ENCODE data around the gene IL15RA. TPM values are rescaled to one million over a fixed set of nuclear protein-coding genes. Genes with fewer than 3 reads are reported as not detected.
"Not testable (repeated sequence)": the region's sequence is repeated elsewhere in the genome, so short reads cannot be mapped to it uniquely, and the experiment has no call there.

IL15RA gene
- total and polyA plus RNA-seq, 2 donors: 5.5 to 12.0 TPM

DNA sequence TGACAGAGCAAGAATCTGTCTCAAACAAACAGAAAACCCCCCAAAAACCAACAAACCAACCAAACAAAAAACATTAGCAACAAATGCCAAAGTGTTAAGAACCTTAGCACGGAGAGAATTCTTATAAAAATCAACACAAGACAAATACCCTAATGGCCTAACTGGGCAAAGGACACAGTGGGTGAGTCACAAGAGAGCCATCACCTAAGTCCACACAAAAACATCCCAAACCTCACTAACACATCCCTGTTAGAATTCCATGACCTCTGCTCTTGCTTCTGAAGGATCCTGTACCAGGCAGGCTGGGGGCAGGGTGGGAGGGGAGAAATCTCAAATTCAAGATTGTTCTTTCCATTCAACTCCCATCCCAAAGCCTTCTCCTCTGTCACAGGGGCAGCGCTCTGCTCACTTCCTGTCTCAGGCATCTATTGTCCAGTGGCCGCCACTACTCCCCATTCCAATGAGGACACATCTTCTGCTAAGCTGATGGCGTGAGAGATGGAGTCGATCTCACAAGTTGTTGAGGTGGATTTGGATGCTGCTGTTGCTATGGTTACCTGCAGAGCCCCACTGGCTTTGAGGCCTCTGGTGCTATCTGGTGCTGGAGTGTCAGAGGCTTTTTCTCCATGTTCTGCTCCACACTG, 9.2 kb downstream of the IL15RA start:
- Histone ChIP-seq H3K27ac (ENCODE audit: low read depth in 1 of 2, low read length in 1 of 2) (no peak overlapping the region), H3K9me3 (ENCODE audit: control insufficient read depth in 2 of 2, insufficient read depth in 1 of 2, low read length in 1 of 2) (no peaks in the 10 kb centered on the region), H3K4me3 (ENCODE audit: low read length in 2 of 2) (no peak overlapping the region), H3K4me1 (ENCODE audit: control insufficient read depth in 2 of 2, insufficient read depth in 2 of 2, low read length in 2 of 2) (no peaks in the 10 kb centered on the region), H3K27me3 (ENCODE audit: control insufficient read depth in 2 of 2, insufficient read depth in 1 of 2, low read length in 1 of 2) (no peaks in the 10 kb centered on the region), H3K36me3 (ENCODE audit: control insufficient read depth in 2 of 2, insufficient read depth in 2 of 2, low read length in 1 of 2) (no peaks in the 10 kb centered on the region)
- no peak for DNase-seq (ENCODE audit: low read depth in 6 of 9, low spot score in 9 of 9)
- 88% methylated on average over 5 of the region's 5 CpGs for WGBS

DNA sequence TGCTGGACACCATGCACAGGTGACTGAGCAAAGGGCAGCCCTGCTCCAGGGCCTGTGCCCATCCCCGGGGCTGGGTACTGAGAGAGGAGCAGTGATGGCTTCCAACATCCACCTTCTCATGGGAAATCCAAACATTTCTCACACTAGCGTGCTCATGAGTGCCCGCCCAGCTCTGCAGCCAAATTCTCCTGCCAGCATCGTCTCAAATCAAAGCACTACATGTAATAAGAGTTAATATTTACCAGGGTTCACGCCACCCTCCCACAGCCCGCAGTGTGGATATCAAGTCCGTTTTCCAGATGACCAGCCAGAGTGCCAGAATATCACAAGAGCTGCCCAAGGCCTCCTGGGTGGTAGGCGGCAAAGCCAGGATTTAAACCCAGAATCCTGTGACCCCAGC, 12.1 kb downstream of the IL15RA start:
- no peak overlapping the region for H3K27ac ChIP-seq (ENCODE audit: low read depth in 1 of 2, low read length in 1 of 2)
- DNase-seq (ENCODE audit: low read depth in 6 of 9, low spot score in 9 of 9): no peak
- no peaks in the 10 kb centered on the region for H3K9me3 ChIP-seq (ENCODE audit: control insufficient read depth in 2 of 2, insufficient read depth in 1 of 2, low read length in 1 of 2)
- no peaks in the 10 kb centered on the region for H3K36me3 ChIP-seq (ENCODE audit: control insufficient read depth in 2 of 2, insufficient read depth in 2 of 2, low read length in 1 of 2)
- WGBS: 96% methylated on average over 8 of the region's 8 CpGs
- H3K4me1 ChIP-seq (ENCODE audit: control insufficient read depth in 2 of 2, insufficient read depth in 2 of 2, low read length in 2 of 2): no peaks in the 10 kb centered on the region
- H3K4me3 ChIP-seq (ENCODE audit: low read length in 2 of 2): no peak overlapping the region
- no peaks in the 10 kb centered on the region for H3K27me3 ChIP-seq (ENCODE audit: control insufficient read depth in 2 of 2, insufficient read depth in 1 of 2, low read length in 1 of 2)

DNA sequence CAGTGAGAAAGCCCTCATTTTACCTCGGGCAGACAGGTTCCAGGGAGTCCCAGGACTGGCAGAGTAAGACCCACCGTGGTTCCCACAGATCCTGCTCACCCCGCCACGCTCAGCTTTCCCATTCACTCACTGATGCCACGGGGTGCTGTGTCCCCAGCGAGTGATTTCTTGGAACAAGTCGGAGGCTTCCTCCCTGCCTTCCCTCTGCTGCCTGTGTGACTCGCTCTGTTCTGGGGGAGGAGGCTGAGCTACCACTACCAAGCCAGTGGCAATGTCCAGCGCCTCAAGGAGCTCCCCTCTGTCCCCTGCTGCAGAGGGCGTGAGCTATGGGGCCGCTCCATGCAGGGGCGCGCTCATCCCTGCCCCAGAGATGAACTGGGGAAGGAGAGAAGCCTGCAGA, 12.6 kb downstream of the IL15RA start:
- Histone ChIP-seq H3K4me3 (ENCODE audit: low read length in 2 of 2) (no peak overlapping the region), H3K36me3 (ENCODE audit: control insufficient read depth in 2 of 2, insufficient read depth in 2 of 2, low read length in 1 of 2) (peaks cover 0 to 2% of the 10 kb centered on the region in 2 donors), H3K4me1 (ENCODE audit: control insufficient read depth in 2 of 2, insufficient read depth in 2 of 2, low read length in 2 of 2) (no peaks in the 10 kb centered on the region), H3K9me3 (ENCODE audit: control insufficient read depth in 2 of 2, insufficient read depth in 1 of 2, low read length in 1 of 2) (no peaks in the 10 kb centered on the region), H3K27ac (ENCODE audit: low read depth in 1 of 2, low read length in 1 of 2) (no peak overlapping the region), H3K27me3 (ENCODE audit: control insufficient read depth in 2 of 2, insufficient read depth in 1 of 2, low read length in 1 of 2) (no peaks in the 10 kb centered on the region)
- 98% methylated on average over 13 of the region's 13 CpGs for WGBS
- no peak for DNase-seq (ENCODE audit: low read depth in 6 of 9, low spot score in 9 of 9)

- no peaks in the 10 kb centered on the region for H3K4me1 ChIP-seq (ENCODE audit: control insufficient read depth in 2 of 2, insufficient read depth in 2 of 2, low read length in 2 of 2)
- H3K36me3 ChIP-seq (ENCODE audit: control insufficient read depth in 2 of 2, insufficient read depth in 2 of 2, low read length in 1 of 2): peaks cover 0 to 6% of the 10 kb centered on the region in 2 donors
- 97% methylated on average over 10 of the region's 10 CpGs for WGBS
- no peak for DNase-seq (ENCODE audit: low read depth in 6 of 9, low spot score in 9 of 9)
- H3K27me3 ChIP-seq (ENCODE audit: control insufficient read depth in 2 of 2, insufficient read depth in 1 of 2, low read length in 1 of 2): no peaks in the 10 kb centered on the region
- H3K27ac ChIP-seq (ENCODE audit: low read depth in 1 of 2, low read length in 1 of 2): no peak overlapping the region
- H3K4me3 ChIP-seq (ENCODE audit: low read length in 2 of 2): no peak overlapping the region
- H3K9me3 ChIP-seq (ENCODE audit: control insufficient read depth in 2 of 2, insufficient read depth in 1 of 2, low read length in 1 of 2): no peaks in the 10 kb centered on the region
Observed at GRCh38 chr10:5963591-5963990, 13.8 kb downstream of the IL15RA start.

DNA sequence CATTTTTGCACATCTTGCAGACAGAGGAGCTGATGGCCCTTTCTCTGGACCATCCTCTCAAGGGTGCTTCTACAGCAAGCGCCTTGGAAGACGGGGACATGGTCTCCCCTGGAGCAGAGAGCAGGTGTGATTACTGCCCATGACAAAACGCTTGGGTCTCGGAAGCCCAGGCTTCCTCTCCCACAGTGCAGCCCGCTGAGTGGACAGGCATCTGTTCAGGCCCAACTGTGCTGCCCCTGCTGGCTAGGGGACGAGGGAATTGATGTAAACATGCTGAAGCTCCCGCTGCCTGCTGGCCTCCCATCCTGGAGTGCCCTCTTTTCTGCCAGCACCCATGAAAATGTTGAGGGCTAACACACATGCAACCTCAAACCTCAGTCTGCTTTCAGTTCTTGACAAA, 14.3 kb downstream of the IL15RA start:
- WGBS: 98% methylated on average over 7 of the region's 7 CpGs
- DNase-seq (ENCODE audit: low read depth in 6 of 9, low spot score in 9 of 9): no peak
- Histone ChIP-seq H3K27me3 (ENCODE audit: control insufficient read depth in 2 of 2, insufficient read depth in 1 of 2, low read length in 1 of 2) (no peaks in the 10 kb centered on the region), H3K36me3 (ENCODE audit: control insufficient read depth in 2 of 2, insufficient read depth in 2 of 2, low read length in 1 of 2) (peaks cover 0 to 6% of the 10 kb centered on the region in 2 donors), H3K27ac (ENCODE audit: low read depth in 1 of 2, low read length in 1 of 2) (no peak overlapping the region), H3K9me3 (ENCODE audit: control insufficient read depth in 2 of 2, insufficient read depth in 1 of 2, low read length in 1 of 2) (no peaks in the 10 kb centered on the region), H3K4me3 (ENCODE audit: low read length in 2 of 2) (no peak overlapping the region), H3K4me1 (ENCODE audit: control insufficient read depth in 2 of 2, insufficient read depth in 2 of 2, low read length in 2 of 2) (no peaks in the 10 kb centered on the region)

DNA sequence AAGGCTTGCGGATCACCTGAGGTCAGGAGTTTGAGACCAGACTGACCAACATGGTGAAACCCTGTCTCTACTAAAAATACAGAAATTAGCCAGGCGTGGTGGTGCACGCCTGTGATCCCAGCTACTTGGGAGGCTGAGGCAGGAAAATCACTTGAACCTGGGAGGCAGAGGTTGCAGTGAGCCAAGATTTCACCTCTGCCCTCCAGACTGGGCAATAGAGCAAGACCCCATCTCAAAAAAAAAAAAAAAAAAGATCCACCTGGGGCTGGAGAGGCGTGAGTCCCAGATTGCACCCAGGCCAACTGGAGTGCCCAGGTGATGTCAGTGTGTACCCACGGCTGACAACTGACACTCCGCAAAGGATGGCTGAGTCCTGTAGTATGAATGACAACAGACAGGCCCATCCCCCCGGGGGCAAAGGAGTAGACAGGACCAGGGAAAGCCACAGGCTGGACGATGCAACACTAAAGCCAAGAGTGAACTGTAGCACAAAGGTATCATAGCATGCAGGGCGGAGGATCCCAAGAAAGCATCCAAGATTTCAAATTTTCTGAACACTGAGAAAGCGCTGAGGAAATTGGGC, 14.9 kb downstream of the IL15RA start:
- not testable (repeated sequence) for H3K36me3 ChIP-seq (ENCODE audit: control insufficient read depth in 2 of 2, insufficient read depth in 2 of 2, low read length in 1 of 2); H3K4me3 ChIP-seq (ENCODE audit: low read length in 2 of 2); H3K27ac ChIP-seq (ENCODE audit: low read depth in 1 of 2, low read length in 1 of 2); H3K27me3 ChIP-seq (ENCODE audit: control insufficient read depth in 2 of 2, insufficient read depth in 1 of 2, low read length in 1 of 2); H3K9me3 ChIP-seq (ENCODE audit: control insufficient read depth in 2 of 2, insufficient read depth in 1 of 2, low read length in 1 of 2); DNase-seq (ENCODE audit: low read depth in 6 of 9, low spot score in 9 of 9); H3K4me1 ChIP-seq (ENCODE audit: control insufficient read depth in 2 of 2, insufficient read depth in 2 of 2, low read length in 2 of 2)
- 98% methylated on average over 10 of the region's 10 CpGs for WGBS

DNA sequence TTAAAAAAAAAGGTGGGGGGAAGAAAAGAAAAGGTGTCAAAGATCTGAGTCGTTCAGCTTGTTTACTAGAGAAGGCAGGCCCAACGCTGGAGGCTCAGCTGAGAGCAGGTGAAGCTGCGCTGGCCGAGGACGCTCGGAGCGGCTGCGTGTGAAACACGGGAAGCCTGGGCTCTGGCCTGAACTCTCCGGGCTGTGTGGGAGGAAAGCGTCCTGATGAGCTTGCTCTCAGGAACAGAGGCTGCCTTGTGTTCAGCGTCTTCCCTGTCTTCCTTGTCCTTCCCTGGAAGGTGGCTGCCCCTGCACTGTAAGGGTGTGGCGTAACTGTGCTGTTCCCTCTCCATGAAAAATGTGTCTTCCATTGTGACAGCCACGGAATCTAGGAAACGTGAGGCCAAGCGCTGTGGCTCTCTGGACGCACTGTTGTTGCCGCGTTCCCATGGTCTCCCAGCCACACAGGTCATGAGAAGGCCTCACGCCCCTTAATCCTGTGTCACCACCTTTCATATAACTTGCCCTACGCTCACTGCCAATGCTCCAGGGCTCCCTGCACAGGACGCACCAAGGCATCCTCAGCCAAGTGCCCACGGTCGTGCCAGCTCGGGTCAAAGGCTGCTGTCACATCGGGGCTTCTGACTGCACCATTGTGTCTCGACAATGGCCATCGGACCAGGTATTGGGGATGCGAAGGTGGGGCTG, 15.8 kb downstream of the IL15RA start:
- no peaks in the 10 kb centered on the region for H3K9me3 ChIP-seq (ENCODE audit: control insufficient read depth in 2 of 2, insufficient read depth in 1 of 2, low read length in 1 of 2)
- no peak for DNase-seq (ENCODE audit: low read depth in 6 of 9, low spot score in 9 of 9)
- H3K36me3 ChIP-seq (ENCODE audit: control insufficient read depth in 2 of 2, insufficient read depth in 2 of 2, low read length in 1 of 2): peaks cover 0 to 6% of the 10 kb centered on the region in 2 donors
- H3K4me1 ChIP-seq (ENCODE audit: control insufficient read depth in 2 of 2, insufficient read depth in 2 of 2, low read length in 2 of 2): no peaks in the 10 kb centered on the region
- no peaks in the 10 kb centered on the region for H3K27me3 ChIP-seq (ENCODE audit: control insufficient read depth in 2 of 2, insufficient read depth in 1 of 2, low read length in 1 of 2)
- H3K27ac ChIP-seq (ENCODE audit: low read depth in 1 of 2, low read length in 1 of 2): no peak overlapping the region
- 98% methylated on average over 29 of the region's 29 CpGs for WGBS
- H3K4me3 ChIP-seq (ENCODE audit: low read length in 2 of 2): no peak overlapping the region

DNA sequence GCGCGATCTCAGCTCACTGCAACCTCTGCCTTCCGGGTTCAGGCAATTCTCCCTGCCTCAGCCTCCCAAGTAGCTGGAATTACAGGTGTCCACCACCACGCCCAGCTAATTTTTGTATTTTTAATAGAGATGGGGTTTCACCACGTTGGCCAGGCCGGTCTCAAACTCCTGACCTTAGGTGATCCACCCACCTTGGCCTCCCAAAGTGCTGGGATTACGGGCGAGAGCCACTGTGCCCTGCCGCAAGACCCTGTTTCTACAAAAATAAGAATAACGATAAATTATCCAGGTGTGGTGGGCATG, 16.4 kb downstream of the IL15RA start:
- H3K36me3 ChIP-seq (ENCODE audit: control insufficient read depth in 2 of 2, insufficient read depth in 2 of 2, low read length in 1 of 2); DNase-seq (ENCODE audit: low read depth in 6 of 9, low spot score in 9 of 9); H3K4me1 ChIP-seq (ENCODE audit: control insufficient read depth in 2 of 2, insufficient read depth in 2 of 2, low read length in 2 of 2); H3K4me3 ChIP-seq (ENCODE audit: low read length in 2 of 2); H3K27ac ChIP-seq (ENCODE audit: low read depth in 1 of 2, low read length in 1 of 2); H3K9me3 ChIP-seq (ENCODE audit: control insufficient read depth in 2 of 2, insufficient read depth in 1 of 2, low read length in 1 of 2); H3K27me3 ChIP-seq (ENCODE audit: control insufficient read depth in 2 of 2, insufficient read depth in 1 of 2, low read length in 1 of 2): not testable (repeated sequence)
- WGBS: 96% methylated on average over 10 of the region's 10 CpGs

DNA sequence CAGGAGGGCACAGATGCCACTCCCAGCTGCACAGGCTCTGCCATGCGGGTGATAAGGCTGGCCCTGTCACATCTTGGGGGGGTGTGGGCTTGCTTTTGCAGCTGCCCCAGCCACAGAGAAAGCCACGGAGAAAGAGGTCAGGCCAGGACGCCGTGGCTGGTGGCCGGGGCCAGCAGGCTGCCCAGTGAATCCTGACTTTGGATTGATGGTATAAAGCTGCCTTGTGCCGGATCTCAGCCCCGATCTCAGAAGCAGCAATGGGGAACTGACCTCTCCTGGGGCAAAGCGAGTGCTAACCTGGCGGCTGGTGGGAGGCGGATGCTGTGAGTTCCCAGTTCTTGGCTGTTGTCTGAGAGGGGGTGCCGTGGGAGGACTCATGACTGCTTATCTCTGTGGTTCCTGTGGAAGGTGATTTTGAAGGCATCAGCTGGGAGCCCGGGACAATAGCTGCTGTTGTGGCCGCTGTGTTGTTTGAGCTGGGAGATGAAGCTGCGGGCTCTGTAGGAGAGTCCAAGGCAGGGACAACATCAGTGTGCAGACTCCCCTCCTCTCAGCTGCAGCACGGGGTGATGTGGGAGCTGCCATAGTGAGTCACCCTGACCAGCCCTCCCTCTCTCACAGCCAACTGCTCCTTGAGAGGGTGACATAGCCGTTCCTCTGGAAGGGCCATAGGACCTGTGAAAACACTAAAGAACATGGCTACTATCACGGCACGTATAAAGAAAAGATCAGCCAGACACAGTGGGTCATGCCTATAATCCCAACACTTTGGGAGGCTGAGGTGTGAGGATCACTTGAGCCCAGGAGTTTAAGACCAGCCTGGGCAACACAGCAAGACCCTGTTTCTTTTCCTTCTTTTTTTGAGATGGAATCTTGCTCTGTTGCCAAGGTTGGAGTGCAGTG, 17.0 kb downstream of the IL15RA start:
- Histone ChIP-seq H3K4me3 (ENCODE audit: low read length in 2 of 2) (no peak overlapping the region), H3K9me3 (ENCODE audit: control insufficient read depth in 2 of 2, insufficient read depth in 1 of 2, low read length in 1 of 2) (no peaks in the 10 kb centered on the region), H3K27me3 (ENCODE audit: control insufficient read depth in 2 of 2, insufficient read depth in 1 of 2, low read length in 1 of 2) (no peaks in the 10 kb centered on the region), H3K27ac (ENCODE audit: low read depth in 1 of 2, low read length in 1 of 2) (no peak overlapping the region), H3K36me3 (ENCODE audit: control insufficient read depth in 2 of 2, insufficient read depth in 2 of 2, low read length in 1 of 2) (peaks cover 0 to 6% of the 10 kb centered on the region in 2 donors), H3K4me1 (ENCODE audit: control insufficient read depth in 2 of 2, insufficient read depth in 2 of 2, low read length in 2 of 2) (no peaks in the 10 kb centered on the region)
- 98% methylated on average over 18 of the region's 18 CpGs for WGBS
- no peak for DNase-seq (ENCODE audit: low read depth in 6 of 9, low spot score in 9 of 9)
